ENCODE results near the gene USP49.

- TF ChIP-seq EZH2 (IDR thresholded peaks at IDR 0.05; ENCODE audit: insufficient read depth, poor library complexity, severe bottlenecking), result no peak
- no peak for TF ChIP-seq EZH2phosphoT487 (IDR thresholded peaks at IDR 0.05; ENCODE audit: insufficient read depth, low read depth)
Measured at GRCh38 chr6:41895300-41896233, at the start of gene USP49.

All from GM23248 (cell line).